Psoas muscle (tissue), 8 donors: ENCODE measurements around the gene HELZ2. TPM values are rescaled to one million over a fixed set of nuclear protein-coding genes. Genes with fewer than 3 reads are reported as not detected.

Experiments
- ATAC-seq, 4 donors: fragments of 200-7000 bp; cut with Tn5 transposase; one replicate each; pipeline ENCODE4 v1.9.1; 2020; ENCODE audit warnings: moderate library complexity in 3 of 4, mild to moderate bottlenecking in 2 of 4
- DNase-seq, 2 donors: peaks; one replicate each; pipeline ENCODE4 v3.0.0-alpha.2; 2020
- H3K27ac ChIP-seq: fragments of 200-600 bp; one replicate; pipeline ENCODE4 v1.8.0; 2022
- H3K27me3 ChIP-seq, 3 donors: fragments of 200-600 bp in 1 of 3; one replicate each; pipeline versions ENCODE4 v1.6.1 to v1.8.0; 2013 to 2022; ENCODE audit warnings: low read length in 2 of 3, mild to moderate bottlenecking in 2 of 3, moderate library complexity in 1 of 3; ENCODE audit not compliant: insufficient read depth in 3 of 3
- H3K36me3 ChIP-seq, 2 donors: fragments of 200-600 bp in 1 of 2; one replicate each; pipeline versions ENCODE4 v1.6.1 to v1.8.0; 2013 to 2022; ENCODE audit warnings: low read depth in 1 of 2, mild to moderate bottlenecking in 1 of 2, moderate library complexity in 1 of 2; ENCODE audit not compliant: insufficient read depth in 1 of 2
- H3K4me1 ChIP-seq: fragments of 200-600 bp; one replicate; pipeline ENCODE4 v1.8.0; 2022
- H3K4me3 ChIP-seq: fragments of 200-600 bp; one replicate; pipeline ENCODE4 v1.8.0; 2022; ENCODE audit warnings: mild to moderate bottlenecking
- H3K9me3 ChIP-seq: fragments of 200-600 bp; one replicate; pipeline ENCODE4 v1.8.0; 2022
- CTCF ChIP-seq: fragments of 200-600 bp; IDR thresholded peaks from one replicate; pipeline ENCODE4 v1.8.0; 2022; ENCODE audit warnings: antibody characterized with exemption
- WGBS, 3 donors: extraction: QIAGEN DNeasy Blood & Tissue Kit; methylation state at CpG; one replicate each; pipeline versions ENCODE4 v1.1.6 to v1.1.7; 2013; 5-methylcytosine and 5-hydroxymethylcytosine counted together
- intact Hi-C, 2 donors: fragments of 100-400 bp; cut with DNase I; formaldehyde crosslinking; loops; one replicate each; pipeline versions ENCODE4 v1.11.0 to v1.14.2; 2022
- polyA plus RNA-seq, 3 donors: library from polyadenylated mRNA; stranded (reverse); fragments of 200-250 nt; gene quantifications; one replicate each; pipeline ENCODE4 v1.2.3, GENCODE V29; 2013
- total RNA-seq, 4 donors: library from RNA; stranded (reverse); fragmentation: NEBNext Ultra II Directional in 2 of 4; extraction: Animal tissue kit (Norgen Biotek cat#: 25700) in 2 of 4; gene quantifications; one replicate each; pipeline versions ENCODE4 v1.2.1 to v1.2.4, GENCODE V29; 2021 to 2023
- donor health status: healthy with polysubstance abuse.
- donor health status: DM: no; HTN: no; CAD: no; lungs with moderate emphysema.
- donor health status: Bipolar disorder and iron deficiency.
- donor health status: healthy.
- donor health status: DM: yes; HTN: yes; CAD: no.
- donor health status: DM: no; HTN: no; CAD: no.
- donor health status: DM: no; HTN: no; CAD: no.
- donor health status: DM: yes; HTN: yes; CAD: no.

Gene HELZ2
- total and polyA plus RNA-seq, 7 donors: 0.82 to 8.0 (median 3.5) TPM

- no peaks in the 10 kb centered on the region for H3K9me3 ChIP-seq
- WGBS, 3 donors: 70 to 84% (median 72%) methylated on average over 32 to 43 of the region's 43 CpGs
- H3K27me3 ChIP-seq: peaks cover 0 to 29% (median 3%) of the 10 kb centered on the region in 3 donors
- intact Hi-C loops: no loop called here
- no peak overlapping the region for H3K4me3 ChIP-seq
- H3K27ac ChIP-seq: no peak overlapping the region
- peaks cover 0 to 4% of the 10 kb centered on the region in 2 donors for H3K36me3 ChIP-seq
- TF ChIP-seq CTCF: no peak
- no peak for DNase-seq
- H3K4me1 ChIP-seq: no peaks in the 10 kb centered on the region
- peak in 1 of 4 donors; percentile 10 for ATAC-seq
Observed at GRCh38 chr20:63568170-63568981, 5.7 kb downstream of the HELZ2 start.

- peak; percentile 51 to 76 for DNase-seq
- Histone ChIP-seq H3K4me3 (no peak overlapping the region), H3K4me1 (no peaks in the 10 kb centered on the region), H3K27ac (no peak overlapping the region), H3K9me3 (no peaks in the 10 kb centered on the region), H3K27me3 (peaks cover 0 to 24% (median 3%) of the 10 kb centered on the region in 3 donors), H3K36me3 (peaks cover 0 to 4% of the 10 kb centered on the region in 2 donors)
- 84 to 91% (median 88%) methylated on average over 36 to 37 of the region's 37 CpGs for WGBS, 3 donors
- intact Hi-C loops: no loop called here
- peak in 1 of 4 donors; percentile 52 for ATAC-seq
- TF ChIP-seq CTCF: no peak
Observed at GRCh38 chr20:63567386-63568169, 6.5 kb downstream of the HELZ2 start.

- Histone ChIP-seq H3K4me3 (no peak overlapping the region), H3K27ac (no peak overlapping the region), H3K9me3 (no peaks in the 10 kb centered on the region), H3K27me3 (peaks cover 0 to 19% (median under 1%) of the 10 kb centered on the region in 3 donors), H3K4me1 (no peaks in the 10 kb centered on the region), H3K36me3 (peaks cover 0 to 7% of the 10 kb centered on the region in 2 donors)
- no peak for DNase-seq
- intact Hi-C loops: no loop called here
- no peak for TF ChIP-seq CTCF
- peak in 1 of 4 donors; percentile 18 for ATAC-seq
- WGBS, 3 donors: 85 to 91% (median 91%) methylated on average over 22 of the region's 22 CpGs
Observed at GRCh38 chr20:63567136-63567385, 7.0 kb downstream of the HELZ2 start.

- DNase-seq (no peak), ATAC-seq (peak in 1 of 4 donors; percentile 36)
- H3K4me1 ChIP-seq: no peaks in the 10 kb centered on the region
- no peaks in the 10 kb centered on the region for H3K9me3 ChIP-seq
- WGBS, 3 donors: 90% methylated on average over 45 to 46 of the region's 46 CpGs
- peaks cover 0 to 7% of the 10 kb centered on the region in 2 donors for H3K36me3 ChIP-seq
- no peak for TF ChIP-seq CTCF
- no peak overlapping the region for H3K4me3 ChIP-seq
- H3K27me3 ChIP-seq: peaks cover 0 to 16% (median 0%) of the 10 kb centered on the region in 3 donors
- intact Hi-C loops: no loop called here
- H3K27ac ChIP-seq: no peak overlapping the region
Observed at GRCh38 chr20:63566395-63567135, 7.5 kb downstream of the HELZ2 start.
